Liver (tissue), 3 donors: ENCODE results near the gene TMEM108.

Experiments used
- EGR1 ChIP-seq, 2 donors: IDR thresholded peaks; 2 replicates each; pipeline ENCODE4 v1.6.1; 2016 to 2018; ENCODE audit warnings: antibody characterized with exemption in 2 of 2, low read depth in 2 of 2
- HNF4G ChIP-seq: IDR thresholded peaks from 2 replicates; pipeline ENCODE4 v1.6.1; 2016; ENCODE audit warnings: antibody characterized with exemption
- JUND ChIP-seq, 2 donors: IDR thresholded peaks; 2 replicates each; pipeline ENCODE4 v1.6.1; 2016; ENCODE audit warnings: antibody characterized with exemption in 2 of 2
- MAX ChIP-seq: IDR thresholded peaks from 2 replicates; pipeline ENCODE4 v1.6.1; 2016; ENCODE audit warnings: antibody characterized with exemption
- RAD21 ChIP-seq, 2 donors: IDR thresholded peaks; 2 replicates each; pipeline ENCODE4 v1.6.1; 2016; ENCODE audit warnings: antibody characterized with exemption in 2 of 2, mild to moderate bottlenecking in 2 of 2
- REST ChIP-seq: IDR thresholded peaks from 2 replicates; pipeline ENCODE4 v1.6.1; 2016; ENCODE audit warnings: antibody characterized with exemption, mild to moderate bottlenecking
- SP1 ChIP-seq: IDR thresholded peaks from 2 replicates; pipeline ENCODE4 v1.6.1; 2018; ENCODE audit warnings: antibody characterized with exemption, mild to moderate bottlenecking
- TAF1 ChIP-seq: conservative IDR thresholded peaks from 2 replicates; pipeline ENCODE4 v1.6.1; 2016; ENCODE audit warnings: antibody characterized with exemption, mild to moderate bottlenecking
- TF ChIP-seq, protein P1 (sequence below): fragments of 150-350 bp; IDR thresholded peaks from 2 replicates; pipeline ENCODE4 v1.5.1; 2017; ENCODE audit warnings: improper control_type of control experiment, low read depth, low read length; ENCODE audit not compliant: missing input control
- TF ChIP-seq, protein P2 (sequence below): IDR thresholded peaks from 2 replicates; pipeline ENCODE4 v1.6.1; 2016; ENCODE audit warnings: antibody characterized with exemption
- donor health status: healthy.
- donor health status: healthy.

GRCh38 chr3:133317866-133318265, 279.7 kb downstream of the TMEM108 start:
- TF ChIP-seq, protein P1, sequence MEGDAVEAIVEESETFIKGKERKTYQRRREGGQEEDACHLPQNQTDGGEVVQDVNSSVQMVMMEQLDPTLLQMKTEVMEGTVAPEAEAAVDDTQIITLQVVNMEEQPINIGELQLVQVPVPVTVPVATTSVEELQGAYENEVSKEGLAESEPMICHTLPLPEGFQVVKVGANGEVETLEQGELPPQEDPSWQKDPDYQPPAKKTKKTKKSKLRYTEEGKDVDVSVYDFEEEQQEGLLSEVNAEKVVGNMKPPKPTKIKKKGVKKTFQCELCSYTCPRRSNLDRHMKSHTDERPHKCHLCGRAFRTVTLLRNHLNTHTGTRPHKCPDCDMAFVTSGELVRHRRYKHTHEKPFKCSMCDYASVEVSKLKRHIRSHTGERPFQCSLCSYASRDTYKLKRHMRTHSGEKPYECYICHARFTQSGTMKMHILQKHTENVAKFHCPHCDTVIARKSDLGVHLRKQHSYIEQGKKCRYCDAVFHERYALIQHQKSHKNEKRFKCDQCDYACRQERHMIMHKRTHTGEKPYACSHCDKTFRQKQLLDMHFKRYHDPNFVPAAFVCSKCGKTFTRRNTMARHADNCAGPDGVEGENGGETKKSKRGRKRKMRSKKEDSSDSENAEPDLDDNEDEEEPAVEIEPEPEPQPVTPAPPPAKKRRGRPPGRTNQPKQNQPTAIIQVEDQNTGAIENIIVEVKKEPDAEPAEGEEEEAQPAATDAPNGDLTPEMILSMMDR: no peak
- TF ChIP-seq HNF4G (no peak), TAF1 (no peak), EGR1 (IDR thresholded peaks at IDR 0.05; ENCODE audit: low read depth in 2 of 2) (no peak), SP1 (no peak), JUND (IDR thresholded peaks at IDR 0.05) (no peak), MAX (no peak), RAD21 (IDR thresholded peaks at IDR 0.05) (no peak), REST (no peak)
- TF ChIP-seq, protein P2, sequence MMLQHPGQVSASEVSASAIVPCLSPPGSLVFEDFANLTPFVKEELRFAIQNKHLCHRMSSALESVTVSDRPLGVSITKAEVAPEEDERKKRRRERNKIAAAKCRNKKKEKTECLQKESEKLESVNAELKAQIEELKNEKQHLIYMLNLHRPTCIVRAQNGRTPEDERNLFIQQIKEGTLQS: no peak
